Panc1 (cell line): ENCODE data around the gene RABEP2. TPM values are rescaled to one million over a fixed set of nuclear protein-coding genes. Genes with fewer than 3 reads are reported as not detected.
A peak's percentile ranks its signal among the peaks of the same experiment; 100 is the strongest.

ENCODE experiments used
- ATAC-seq: fragments of 200-7000 bp; cut with Tn5 transposase; 2 replicates; pipeline ENCODE4 v1.9.1; 2020; ENCODE audit warnings: mild to moderate bottlenecking, moderate library complexity
- Bru-seq: library from RNA; stranded (reverse); fragments of 400-500 nt; gene quantifications from one replicate; lab custom pipeline; 2021; lab: Mats Ljungman, UMichigan
- BruChase-seq, 2 experiments: library from RNA; stranded (reverse); fragments of 400-500 nt; gene quantifications; one replicate each; lab custom pipeline; 2021; lab: Mats Ljungman, UMichigan
- BruUV-seq: library from RNA; stranded (reverse); fragments of 400-500 nt; replicated peaks from 2 replicates; lab custom pipeline; 2021; lab: Mats Ljungman, UMichigan
- CTCF ChIA-PET: fragments of 300-600 bp; sonication (Branson Sonifier 250); formaldehyde crosslinking; loops from one replicate; lab custom pipeline; 2022; ENCODE audit warnings: antibody characterized with exemption; lab: Charles Lee
- POLR2A ChIA-PET: fragments of 300-600 bp; sonication (Branson Sonifier 250); formaldehyde crosslinking; loops from one replicate; lab custom pipeline; 2022; ENCODE audit warnings: antibody characterized with exemption; lab: Charles Lee
- DNase-seq: peaks from one replicate; pipeline ENCODE4 v3.0.0-alpha.2; 2010; ENCODE audit warnings: low read depth, low spot score
- H3K27ac ChIP-seq: 2 replicates; pipeline ENCODE4 v1.5.1; 2011; ENCODE audit warnings: mild to moderate bottlenecking, low read length, inconsistent platforms
- H3K27me3 ChIP-seq: fragments of 200-500 bp; sonication (Bioruptor generic); 2 replicates; pipeline ENCODE4 v1.6.0; 2014; ENCODE audit warnings: low read length, inconsistent platforms; ENCODE audit not compliant: control insufficient read depth, insufficient read depth
- H3K36me3 ChIP-seq: fragments of 200-500 bp; sonication (Bioruptor generic); 2 replicates; pipeline ENCODE4 v1.5.1; 2014; ENCODE audit warnings: inconsistent platforms, mild to moderate bottlenecking, low read length, moderate library complexity; ENCODE audit not compliant: control insufficient read depth, insufficient read depth
- H3K4me1 ChIP-seq: 2 replicates; pipeline ENCODE4 v1.5.1; 2011; ENCODE audit warnings: inconsistent platforms, mild to moderate bottlenecking, low read length, moderate library complexity; ENCODE audit not compliant: control insufficient read depth, insufficient read depth
- H3K4me3 ChIP-seq, 2 experiments: 2 replicates each; pipeline ENCODE4 v1.5.1; 2011 to 2012; ENCODE audit warnings: low read depth in 2 of 2, low read length in 2 of 2, mild to moderate bottlenecking in 2 of 2, inconsistent platforms in 1 of 2, moderate library complexity in 1 of 2
- H3K9me3 ChIP-seq: fragments of 200-500 bp; sonication (Bioruptor generic); 2 replicates; pipeline ENCODE4 v1.5.1; 2014; ENCODE audit warnings: low read depth, mild to moderate bottlenecking, inconsistent platforms, low read length, moderate library complexity; ENCODE audit not compliant: control insufficient read depth, insufficient read depth
- CTCF ChIP-seq: fragments of 450-650 bp; IDR thresholded peaks from 2 replicates; pipeline ENCODE4 v1.5.1; 2017; ENCODE audit warnings: mild to moderate bottlenecking
- POLR2AphosphoS5 ChIP-seq: IDR thresholded peaks from 2 replicates; pipeline ENCODE4 v1.6.1; 2012; ENCODE audit warnings: mild to moderate bottlenecking, low read depth, low read length, moderate library complexity
- REST ChIP-seq, 2 experiments: IDR thresholded peaks; 2 replicates each; pipeline ENCODE4 v1.6.1; 2011 to 2012; ENCODE audit warnings: low read depth in 2 of 2, control low read depth in 1 of 2, low read length in 1 of 2, mild to moderate bottlenecking in 1 of 2, moderate library complexity in 1 of 2; ENCODE audit not compliant: insufficient read depth in 1 of 2
- SIN3A ChIP-seq: IDR thresholded peaks from 2 replicates; pipeline ENCODE4 v1.6.1; 2012; ENCODE audit warnings: low read depth, mild to moderate bottlenecking, low read length, moderate library complexity, borderline replicate concordance; ENCODE audit not compliant: insufficient read depth
- TCF7L2 ChIP-seq: IDR thresholded peaks from 2 replicates; pipeline ENCODE4 v1.6.1; 2011; ENCODE audit warnings: mild to moderate bottlenecking, low read depth, low read length, inconsistent platforms
- in situ Hi-C: cut with HindIII; loops from 2 replicates; pipeline ENCODE4 v1.10.0; 2016; ENCODE audit warnings: low sequenced_read_pairs, low pct_unique_long_range_greater_than_20kb
- intact Hi-C: fragments of 100-400 bp; cut with micrococcal nuclease; formaldehyde crosslinking; loops from one replicate; pipeline ENCODE4 v1.10.0; 2022; ENCODE audit not compliant: unreplicated experiment
- long read RNA-seq: library from polyadenylated mRNA; unstranded; transcript quantifications from one replicate; pipeline ENCODE4 v2.0.0, GENCODE V29; 2021; ENCODE audit not compliant: unreplicated experiment
- polyA plus RNA-seq: library from polyadenylated mRNA; unstranded; fragments of >200 nt; gene quantifications from one replicate; pipeline ENCODE4 v1.2.1, GENCODE V29; 2012; ENCODE audit warnings: missing spikeins; ENCODE audit not compliant: insufficient read length
- total RNA-seq: library from RNA; stranded (reverse); gene quantifications from one replicate; pipeline ENCODE4 v1.2.1, GENCODE V29; 2021; ENCODE audit not compliant: unreplicated experiment

Gene RABEP2
- 24.8 TPM for total RNA-seq
- 36.9 TPM for polyA plus RNA-seq
- percentile 57 among the genes with signal in this experiment for Bru-seq, nascent RNA
- BruChase-seq, experiment 1, labeled RNA remaining after a 2-hour chase, result percentile 60 among the genes with signal in this experiment
- BruChase-seq, experiment 2, labeled RNA remaining after a 6-hour chase, result percentile 65 among the genes with signal in this experiment
- long read RNA-seq, partial matches to known transcripts, result 1 of 11 reads
- long read RNA-seq, other reads (novel, unspliced or antisense), result 9 of 11 reads

- intact Hi-C loops (no loop called here), in situ Hi-C loops (no loop called here)
- ATAC-seq (peak; percentile 95), DNase-seq (no peak)
- H3K27ac ChIP-seq, result peak within 1 kb of the TSS; percentile 98
- H3K27me3 ChIP-seq, result no peaks in the 10 kb centered on the region
- no TSS peak for BruUV-seq
- H3K36me3 ChIP-seq, result no peaks in the 10 kb centered on the region
- H3K9me3 ChIP-seq, result no peaks in the 10 kb centered on the region
- H3K4me3 ChIP-seq, result peak within 1 kb of the TSS; percentile 81 to 82
- CTCF ChIA-PET, result no interaction called here
- no peak for TF ChIP-seq CTCF
- 0 out of 2 replicates have a peak, but pooled peaks have one; percentile 56 for TF ChIP-seq SIN3A
- peak; percentile 62; the same call in 1 of the 2 replicates for TF ChIP-seq POLR2AphosphoS5
- H3K4me1 ChIP-seq, result peaks cover 6% of the 10 kb centered on the region
- POLR2A ChIA-PET, result no interaction called here
These were observed at the start of gene RABEP2 for GRCh38 chr16:28924762-28925385. RABEP2 (minus strand) TSS chr16:28925238; CDS start chr16:28925163, 75 bp downstream.

- in situ Hi-C loops, result no loop called here
- Histone ChIP-seq H3K27me3 (no peaks in the 10 kb centered on the region), H3K27ac (peak within 1 kb of the TSS; percentile 97), H3K36me3 (no peaks in the 10 kb centered on the region; the same call in 1 of the 2 replicates), H3K9me3 (no peaks in the 10 kb centered on the region), H3K4me1 (peaks cover 7% of the 10 kb centered on the region), H3K4me3 (peak within 1 kb of the TSS; percentile 95 to 96)
- ATAC-seq (peak; percentile 94), DNase-seq (peak; percentile 92)
- no TSS peak for BruUV-seq
- TF ChIP-seq POLR2AphosphoS5, result peak; percentile 91
- peak; percentile 34; the same call in 1 of the 2 replicates for TF ChIP-seq TCF7L2
- no peak for TF ChIP-seq CTCF
- TF ChIP-seq REST (IDR thresholded peaks at IDR 0.05; ENCODE audit: insufficient read depth in 1 of 2, low read depth in 2 of 2, low read length in 1 of 2), result no peak; a peak in 1 of 4 replicates
- TF ChIP-seq SIN3A, result peak; percentile 98; the same call in 1 of the 2 replicates
- ChIA-PET POLR2A (no interaction called here), CTCF (no interaction called here)
- intact Hi-C loops, result no loop called here
These were observed 49.6 kb upstream of the RABEP2 start, which contains the start of gene SPNS1 for GRCh38 chr16:28974437-28975157. SPNS1 (plus strand) TSS chr16:28974778; CDS start chr16:28975152, 374 bp downstream.
